SW 1271 (cell line): ENCODE measurements around the gene F5.
"Not testable (repeated sequence)": the region's sequence is repeated elsewhere in the genome, so short reads cannot be mapped to it uniquely, and the experiment has no call there.

Source experiments
- DNase-seq, 2 experiments: peaks; one replicate each; lab custom pipeline; 2025; lab: John Stamatoyannopoulos, UW

Gene F5

DNA sequence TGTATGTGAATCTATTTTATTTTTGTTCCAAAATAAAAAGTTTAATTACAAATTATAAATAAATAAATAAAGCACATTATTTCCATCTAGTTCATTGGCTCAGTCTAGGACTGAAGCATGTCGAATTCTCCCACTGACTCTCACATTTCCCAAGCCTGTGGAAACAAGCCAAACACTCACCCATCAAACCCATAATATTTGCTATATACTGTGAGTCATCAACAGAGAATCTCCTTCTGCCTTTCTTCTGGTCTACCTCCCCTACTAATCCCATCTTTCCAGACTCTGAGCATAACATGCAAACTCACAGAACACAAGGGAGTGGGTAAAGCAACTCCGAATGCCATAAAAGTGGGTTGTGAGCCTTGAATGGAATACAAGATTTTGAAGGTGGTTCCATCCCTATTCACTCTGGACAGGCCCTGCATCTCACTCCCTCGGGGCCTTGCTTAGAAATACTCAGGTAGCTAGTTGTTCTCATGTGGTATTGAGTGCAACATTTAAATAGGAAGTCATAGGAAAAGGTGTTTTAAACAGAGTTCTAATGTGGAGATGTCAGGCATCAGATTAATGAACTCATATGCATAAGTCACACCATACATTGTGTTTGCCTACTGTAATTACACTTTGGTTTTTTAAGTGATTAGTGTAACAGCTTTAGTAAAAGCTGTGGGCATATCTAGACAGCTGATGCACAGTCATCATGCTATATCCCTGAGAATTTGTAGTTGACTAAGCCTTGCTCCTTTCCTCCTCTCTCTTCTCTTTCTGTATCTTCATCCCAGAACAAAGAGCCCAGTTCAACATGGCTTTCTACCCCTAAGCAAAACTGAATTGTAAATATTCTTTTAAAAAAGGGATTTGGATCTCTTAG is 47.0 kb downstream of the F5 start:
- no peak for DNase-seq

DNA sequence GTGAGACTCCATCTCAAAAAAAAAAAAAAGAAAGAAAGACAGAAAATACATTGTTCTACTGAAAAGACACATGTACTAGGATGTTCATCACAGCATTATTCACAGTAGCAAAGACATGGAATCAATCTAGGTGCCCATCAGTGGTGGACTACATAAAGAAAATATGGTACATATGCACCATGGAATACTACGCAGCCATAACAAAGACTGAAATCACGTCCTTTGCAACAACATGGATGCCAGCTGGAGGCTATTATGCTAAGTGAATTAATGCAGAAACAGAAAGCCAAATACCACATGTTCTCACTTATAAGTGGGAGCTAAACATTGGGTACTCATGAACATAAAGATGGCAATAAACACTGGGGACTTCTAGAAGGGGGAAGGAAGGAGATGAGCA is 51.6 kb downstream of the F5 start:
- DNase-seq, result no peak

DNA sequence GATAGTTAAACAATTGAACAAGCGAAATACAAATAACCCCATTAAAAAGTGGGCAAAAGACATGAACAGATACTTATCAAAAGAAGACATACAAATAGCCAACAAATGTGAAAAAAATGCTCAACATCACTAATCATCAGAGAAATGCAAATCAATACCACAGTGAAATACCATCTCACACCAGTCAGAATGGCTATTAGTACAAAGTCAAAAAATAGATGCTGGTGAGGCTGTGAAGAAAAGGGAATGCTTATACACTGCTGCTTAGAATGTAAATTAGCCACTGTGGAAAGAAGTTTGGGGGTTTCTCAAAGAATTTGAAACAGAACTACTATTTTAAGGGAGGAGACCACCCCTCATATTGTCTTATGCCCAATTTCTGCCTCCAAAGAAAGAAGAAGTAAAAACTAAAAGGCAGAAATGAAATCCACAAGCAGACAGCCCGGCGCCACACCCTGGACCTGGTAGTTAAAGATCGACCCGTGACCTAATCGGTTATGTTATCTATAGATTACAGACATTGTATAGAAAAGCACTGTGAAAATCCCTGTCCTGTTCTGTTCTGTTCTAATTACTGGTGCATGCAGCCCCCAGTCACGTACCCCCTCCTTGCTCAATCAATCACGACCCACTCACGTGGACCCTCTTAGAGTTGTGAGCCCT is 52.6 kb downstream of the F5 start:
- not testable (repeated sequence) for DNase-seq

DNA sequence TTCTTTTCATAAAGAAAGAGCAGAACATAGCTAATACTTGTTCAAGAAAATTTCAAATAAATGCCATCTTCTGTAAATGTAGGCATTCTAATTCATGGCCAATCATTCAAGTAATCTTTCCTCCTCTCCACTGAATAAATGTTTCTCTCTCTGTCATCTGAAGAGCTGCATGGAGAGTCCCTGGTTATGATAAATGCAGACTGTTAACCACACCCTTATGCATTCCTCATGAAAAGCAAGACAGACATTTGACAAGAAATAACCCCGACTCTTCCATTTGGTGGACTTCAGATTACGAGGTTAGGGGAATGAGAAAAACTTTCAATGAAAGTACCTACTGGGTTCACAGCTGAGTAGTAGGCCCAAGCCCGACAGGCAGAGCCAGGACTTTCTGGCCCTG is 55.8 kb downstream of the F5 start:
- DNase-seq, result no peak

DNA sequence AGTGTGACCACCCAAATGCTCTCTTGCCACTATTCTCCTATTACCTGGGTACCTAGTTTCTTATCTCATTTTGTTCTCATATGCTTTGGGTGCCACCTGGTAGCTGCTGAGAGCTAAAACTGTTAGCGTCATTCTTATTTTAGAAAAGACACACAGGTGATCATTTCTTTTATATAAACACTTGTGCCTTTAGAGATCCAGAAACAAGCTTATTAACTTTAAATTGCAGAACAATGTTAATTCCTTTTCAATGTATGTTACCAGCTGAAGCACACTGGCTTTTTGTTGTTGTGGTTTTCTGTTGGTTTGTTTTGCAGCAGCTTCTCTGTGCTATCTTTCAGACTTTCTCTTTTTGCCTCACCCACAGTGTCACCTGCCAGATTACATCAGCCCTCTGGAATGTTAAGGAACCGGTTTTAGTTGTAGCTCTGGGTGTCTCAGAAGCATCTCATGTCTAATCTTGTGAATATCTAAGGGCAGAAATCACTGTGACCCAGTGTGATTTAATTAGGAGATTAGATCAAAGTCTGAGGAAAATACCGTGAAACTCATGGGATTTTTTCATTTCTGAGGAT is 57.1 kb downstream of the F5 start:
- DNase-seq, result no peak

DNA sequence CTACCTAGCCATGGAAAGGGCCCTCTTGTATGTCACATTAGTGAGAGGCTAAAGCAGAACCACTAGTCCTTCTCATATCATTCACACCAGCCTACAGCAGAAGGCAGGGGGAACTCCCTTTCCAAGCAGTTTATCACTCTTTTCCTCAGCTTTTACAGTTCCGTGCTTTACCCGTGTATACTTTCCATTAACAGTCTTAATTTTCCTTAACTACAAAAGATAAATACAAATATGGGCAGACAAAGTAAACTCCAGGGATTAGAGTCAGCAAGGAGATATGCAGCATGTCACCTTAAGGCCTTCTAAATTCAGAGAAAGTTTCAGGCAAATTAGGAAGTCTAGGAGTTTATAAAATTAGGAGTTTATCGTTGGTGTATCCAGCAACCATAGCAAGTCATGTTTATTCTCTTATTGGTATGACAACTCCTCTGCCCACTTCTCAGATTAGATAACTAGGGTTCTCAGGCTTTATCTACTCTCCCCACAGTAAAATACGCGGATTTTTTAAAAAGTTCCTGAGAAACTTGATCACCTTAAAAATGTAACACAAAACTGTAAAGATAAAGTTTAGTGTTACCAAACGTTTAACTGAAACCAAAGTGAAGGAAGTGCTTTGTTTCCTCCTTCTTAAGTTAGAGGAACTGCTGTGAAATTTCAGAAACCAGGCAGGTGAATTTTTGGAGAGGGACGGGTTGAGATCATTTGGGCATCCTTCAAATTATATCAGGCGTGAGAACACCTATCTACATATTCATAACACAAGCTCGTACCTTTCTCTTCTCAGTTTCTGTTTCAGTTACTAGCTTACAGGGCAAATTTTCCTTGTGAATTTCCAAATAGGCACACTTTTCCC is 57.8 kb downstream of the F5 start:
- no peak for DNase-seq

DNA sequence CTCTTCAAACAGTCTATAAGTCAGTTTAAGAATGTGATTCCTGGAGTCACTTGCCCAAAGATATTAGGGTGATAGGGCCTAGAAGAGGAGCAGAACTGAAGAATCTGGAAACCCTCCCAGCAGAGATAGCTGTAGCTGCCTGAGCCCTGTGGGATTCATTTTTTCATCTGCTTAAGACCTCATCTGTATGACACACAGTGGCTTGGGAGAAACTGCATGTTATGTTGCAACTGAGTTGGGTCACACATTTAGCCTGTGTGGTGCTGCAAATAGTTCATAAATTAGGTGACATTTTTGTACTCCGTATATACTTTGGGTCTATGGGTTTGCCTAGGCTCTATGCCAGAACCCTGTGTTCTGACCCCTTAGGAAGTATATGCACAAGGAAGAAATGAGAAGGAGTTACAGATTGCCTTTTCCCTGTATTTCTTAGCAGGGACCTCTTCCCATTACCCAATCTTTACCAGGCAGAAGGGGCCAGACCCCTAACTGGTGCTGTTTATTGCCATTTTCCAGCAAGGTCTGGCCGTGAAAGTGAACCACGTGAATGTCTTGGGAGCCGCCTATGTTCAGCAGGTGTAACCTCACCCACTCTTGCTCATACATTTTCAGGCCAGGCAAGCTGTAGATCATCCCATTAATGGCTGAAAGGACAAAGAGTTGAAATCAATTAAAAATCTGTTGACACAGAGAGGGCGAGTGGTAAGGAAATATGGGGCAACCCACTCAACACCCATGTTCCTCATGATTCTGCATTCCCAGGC is 58.6 kb downstream of the F5 start:
- no peak for DNase-seq

DNA sequence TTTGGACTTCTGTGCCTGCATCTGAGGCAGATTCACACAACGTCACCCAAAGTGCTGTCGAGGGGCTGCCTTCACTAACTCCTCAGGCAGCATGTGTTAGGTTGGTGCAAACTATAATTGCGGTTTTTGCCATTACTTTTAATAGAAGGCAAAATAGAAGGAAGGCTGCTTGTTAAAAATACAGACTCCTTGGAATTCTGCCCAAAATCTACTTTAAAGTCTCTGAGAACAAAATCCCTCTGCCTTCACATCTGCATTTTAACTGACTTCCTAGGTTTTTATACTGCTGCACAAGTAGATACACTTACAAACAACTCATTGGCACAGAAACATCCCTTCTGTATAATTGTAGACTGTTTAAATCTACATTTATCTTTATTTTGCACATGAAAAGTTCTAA is 59.3 kb downstream of the F5 start:
- no peak for DNase-seq

DNA sequence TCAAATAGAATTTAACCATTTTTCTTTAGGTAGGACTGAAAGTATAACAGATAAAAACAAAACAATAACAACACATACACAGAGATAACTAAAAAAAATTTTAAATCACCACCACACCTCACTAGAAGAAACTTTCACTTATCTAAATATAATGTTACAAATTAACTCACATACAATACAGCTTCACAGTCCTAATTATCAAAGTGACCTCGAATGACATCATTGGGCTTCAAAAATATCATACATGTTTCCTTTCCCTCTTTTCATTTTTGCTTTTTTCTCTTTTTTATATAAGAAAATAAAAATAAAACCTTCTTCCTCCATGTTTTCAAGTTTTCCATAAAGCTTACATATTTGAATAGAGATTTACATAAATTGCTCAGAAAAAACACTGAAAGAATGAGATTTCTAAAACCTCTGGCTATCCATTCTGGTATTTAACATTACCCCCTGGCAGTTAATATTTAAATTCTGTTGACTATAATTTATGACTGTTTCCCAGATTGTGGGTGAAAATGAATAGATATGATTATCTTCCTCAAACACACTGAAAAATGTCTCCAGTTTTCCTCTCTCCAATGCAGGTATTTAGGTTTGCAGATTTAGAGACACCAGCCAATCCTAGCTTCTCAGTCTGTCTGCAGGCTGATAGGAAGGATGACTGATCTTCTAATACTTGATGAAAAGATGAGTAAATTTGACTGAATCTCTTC is 60.0 kb downstream of the F5 start:
- no peak for DNase-seq

DNA sequence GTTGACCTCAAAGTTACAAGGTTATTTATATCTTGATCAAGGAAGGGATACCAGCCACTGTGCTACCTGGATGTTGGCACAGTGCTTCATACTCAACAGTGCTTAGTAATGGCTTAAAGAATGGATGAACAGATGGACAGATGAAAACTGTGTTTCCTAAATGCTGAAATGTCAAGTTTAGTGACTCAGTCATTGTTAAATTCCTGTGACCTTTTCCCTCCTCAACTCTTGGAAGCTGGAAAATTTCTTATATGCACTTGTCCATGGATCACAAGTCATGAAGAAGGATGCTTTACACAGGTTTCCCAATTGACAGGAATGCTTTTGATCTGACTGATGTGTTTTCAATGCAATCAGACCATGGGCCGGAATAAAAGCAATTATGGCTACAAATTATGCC is 60.9 kb downstream of the F5 start:
- DNase-seq, result no peak

DNA sequence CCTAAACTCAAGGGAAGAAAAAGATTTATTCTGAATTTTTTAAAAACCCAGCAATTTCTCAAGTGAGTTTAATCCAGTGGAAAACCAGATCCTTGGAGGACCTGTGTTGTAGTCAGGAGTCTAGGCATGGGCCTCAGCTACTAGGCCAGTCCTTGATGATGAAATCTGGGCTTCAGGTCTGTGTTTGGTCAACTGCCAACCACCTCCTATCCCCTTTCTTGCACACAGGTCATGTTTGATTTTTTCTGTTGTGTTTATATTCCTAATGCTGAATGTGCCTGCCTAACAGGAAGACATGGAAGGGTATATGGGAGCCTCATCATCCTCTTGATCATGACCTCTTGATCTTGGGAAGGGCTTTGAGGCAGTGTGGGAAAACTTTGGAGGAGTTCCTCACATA is 62.4 kb downstream of the F5 start:
- DNase-seq, result no peak

DNA sequence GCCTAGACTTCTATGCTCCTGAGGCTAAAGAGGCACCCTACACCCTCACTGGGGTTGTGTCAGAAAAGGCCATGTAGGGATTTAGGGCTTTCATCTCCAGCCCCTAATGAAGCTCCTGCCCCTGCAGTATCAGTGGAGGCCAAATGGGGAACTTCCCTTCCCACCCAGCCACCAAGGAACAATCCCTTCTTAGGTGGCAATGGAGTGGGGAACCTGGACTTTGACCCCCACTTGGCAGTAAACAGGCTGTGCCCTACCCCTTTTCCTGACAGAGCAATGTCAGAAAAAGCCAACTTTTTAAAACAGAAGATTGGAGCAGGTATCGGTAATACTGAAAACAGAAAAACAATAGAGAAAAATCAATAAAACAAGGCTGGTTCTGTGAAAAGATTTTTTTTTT is 65.1 kb downstream of the F5 start:
- DNase-seq, result no peak

DNA sequence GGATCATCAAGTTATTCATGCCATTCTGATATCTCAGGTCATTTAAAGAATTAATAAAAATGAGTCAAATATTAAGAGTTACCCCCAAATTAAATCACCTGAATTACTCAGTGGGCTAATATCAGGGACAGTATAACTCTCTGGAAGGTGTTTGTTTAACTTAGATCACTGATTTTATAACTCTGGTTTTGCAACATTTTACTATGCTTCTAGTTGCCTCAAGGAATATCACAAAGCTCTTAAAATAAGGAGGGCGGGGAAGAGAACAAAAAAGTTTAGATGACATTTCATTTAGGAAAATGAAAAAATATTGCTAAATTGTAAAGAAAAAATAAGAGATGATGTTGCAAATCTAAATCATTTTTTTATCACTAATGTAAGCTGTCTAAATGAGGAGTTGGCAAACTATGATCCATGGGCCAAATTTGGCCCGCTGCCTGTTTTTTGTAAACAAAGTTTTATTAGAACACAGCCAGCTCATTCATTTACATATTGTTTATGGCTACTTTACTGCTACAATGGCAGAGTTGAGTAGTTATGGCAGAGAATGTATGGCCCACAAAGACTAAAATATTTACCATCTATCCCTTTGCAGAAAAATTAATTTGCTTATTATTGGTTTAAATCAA is 68.6 kb downstream of the F5 start:
- no peak for DNase-seq

DNA sequence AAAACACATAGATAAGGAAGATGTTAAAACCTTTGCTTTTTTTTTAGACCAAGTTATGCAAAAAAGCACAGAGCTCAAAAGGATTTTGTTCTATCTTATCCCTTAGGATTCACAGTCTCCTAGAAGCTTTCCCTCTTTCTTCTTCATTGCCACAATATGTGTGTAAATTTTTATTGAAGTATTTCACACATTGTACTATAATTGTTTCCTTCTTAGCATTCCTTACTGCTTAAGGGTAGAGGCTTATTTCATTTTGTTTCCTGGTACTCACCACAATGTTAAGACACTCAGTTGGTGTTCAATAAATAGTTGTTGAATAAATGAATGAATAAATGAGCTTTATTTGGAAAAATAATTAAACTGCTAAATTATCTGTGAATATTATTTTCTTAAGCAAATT is 70.6 kb downstream of the F5 start:
- no peak for DNase-seq

DNA sequence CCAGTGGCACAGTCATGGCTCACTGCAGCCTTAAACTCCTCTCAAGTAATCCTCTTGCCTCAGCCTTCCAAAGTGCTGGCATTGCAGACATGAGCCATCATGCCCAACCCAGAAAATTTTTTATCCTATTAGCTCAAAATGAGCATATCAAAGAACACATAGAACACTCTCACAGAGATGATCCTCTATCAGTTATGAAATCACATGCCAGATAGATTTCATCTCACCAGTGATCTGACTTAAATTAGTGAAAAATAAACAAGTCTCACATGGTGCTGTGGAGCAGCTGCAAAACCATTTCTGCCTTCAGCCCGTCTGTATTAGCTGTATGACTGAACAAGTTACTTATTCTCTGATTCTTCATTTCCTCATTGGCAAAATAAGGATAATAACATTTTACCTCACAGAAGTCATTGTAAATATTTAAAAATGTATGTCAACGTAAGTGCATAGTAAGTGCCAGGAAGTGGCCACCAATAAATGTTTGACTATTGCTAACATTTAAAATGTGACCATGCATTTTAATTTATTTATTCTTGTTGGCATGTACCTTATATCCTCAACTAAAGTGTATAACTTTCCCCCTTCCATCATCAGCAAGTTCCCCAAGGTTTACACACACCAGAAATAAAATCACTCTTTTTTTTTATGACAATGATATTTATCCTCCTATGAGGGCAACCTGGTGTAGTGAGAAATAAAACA is 71.6 kb downstream of the F5 start:
- DNase-seq, result no peak

DNA sequence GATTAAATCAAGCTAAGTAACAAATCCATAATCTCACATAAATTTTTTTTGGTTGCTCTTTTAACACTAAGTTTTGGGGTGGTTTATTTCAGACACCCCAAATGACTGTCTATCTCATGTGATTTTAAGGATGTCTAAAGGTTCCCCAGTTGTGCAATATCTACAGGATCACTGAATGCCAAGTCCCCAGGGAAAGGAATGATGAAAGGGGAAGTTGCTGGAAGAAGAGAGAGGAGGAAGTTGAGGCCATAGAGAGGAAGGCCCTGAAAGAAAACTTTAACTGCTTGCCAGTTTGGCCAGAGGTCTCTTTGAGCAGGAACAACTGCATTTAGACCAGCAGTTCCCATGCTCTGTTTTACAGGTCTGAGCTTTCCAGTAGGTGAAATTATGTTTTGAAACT is 73.1 kb downstream of the F5 start:
- DNase-seq, result no peak

DNA sequence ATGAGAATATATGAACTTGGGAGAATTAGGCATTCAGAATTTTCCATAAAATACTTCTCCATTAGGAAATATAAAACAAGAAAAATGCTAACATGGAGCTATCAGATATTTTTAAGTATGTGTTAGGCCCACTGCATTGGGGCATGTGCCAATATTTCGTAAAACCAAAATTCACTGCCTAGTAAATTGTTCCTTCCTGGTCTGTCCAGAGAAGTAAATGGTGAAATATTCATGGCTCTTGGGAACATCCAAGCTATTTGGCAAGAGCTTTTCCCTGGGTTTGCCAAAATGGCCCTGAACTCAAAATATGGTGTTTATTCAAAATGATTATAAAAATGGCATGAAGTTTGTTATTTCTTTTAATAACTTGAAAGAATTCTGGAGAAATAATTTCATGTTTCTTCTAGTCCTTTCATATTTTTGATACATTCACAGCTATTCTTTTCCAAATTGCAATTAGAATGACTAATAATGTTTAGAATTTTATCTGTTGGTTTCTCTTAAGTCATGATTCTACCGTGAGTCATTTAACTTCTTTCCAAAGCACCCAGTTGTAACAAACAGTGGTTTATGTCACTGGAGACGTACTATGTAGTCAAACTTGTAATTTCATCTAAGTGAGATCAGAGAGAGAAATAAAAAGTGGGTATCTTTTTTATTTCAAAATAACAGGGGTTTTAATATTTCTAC is 74.8 kb downstream of the F5 start:
- DNase-seq, result no peak

DNA sequence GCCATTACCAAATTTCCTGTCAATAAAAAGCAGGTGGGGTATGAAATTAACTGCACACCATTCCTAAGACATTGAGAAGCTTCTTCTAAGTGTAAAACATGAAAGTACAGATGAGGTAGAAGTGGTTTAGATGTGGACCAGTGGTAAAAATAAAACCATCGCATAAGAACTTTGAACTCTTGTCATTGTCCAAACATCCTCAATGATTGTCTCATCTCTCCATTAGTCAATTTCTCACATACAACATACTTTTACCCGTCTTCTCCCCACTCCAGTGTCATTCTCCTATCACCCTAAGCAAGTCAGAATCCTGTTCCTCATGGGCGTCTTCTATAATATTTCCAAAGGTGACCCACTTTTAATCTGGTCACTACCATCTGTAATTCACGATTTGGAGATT is 76.2 kb downstream of the F5 start:
- no peak for DNase-seq

DNA sequence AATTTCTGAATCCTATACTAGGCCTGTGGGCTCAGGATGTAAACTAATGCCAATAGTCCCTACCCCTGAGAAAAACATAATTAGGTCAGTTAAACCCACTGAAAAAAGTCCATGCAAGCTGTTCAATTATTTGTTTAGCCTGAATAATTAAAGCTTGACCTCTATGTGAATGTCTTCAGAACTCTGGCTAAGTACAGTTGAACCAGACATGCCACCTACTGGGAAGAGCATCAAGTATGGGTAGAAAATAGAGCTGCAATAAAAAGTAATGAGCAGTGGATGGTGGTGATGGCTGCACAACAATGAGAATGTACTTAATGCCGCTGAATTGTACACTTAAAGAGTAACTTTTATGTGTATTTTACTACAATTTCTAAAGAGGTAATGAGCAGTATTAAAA is 76.9 kb downstream of the F5 start:
- no peak for DNase-seq
